ENCODE data around the gene TMEM245.

Gene TMEM245

DNA sequence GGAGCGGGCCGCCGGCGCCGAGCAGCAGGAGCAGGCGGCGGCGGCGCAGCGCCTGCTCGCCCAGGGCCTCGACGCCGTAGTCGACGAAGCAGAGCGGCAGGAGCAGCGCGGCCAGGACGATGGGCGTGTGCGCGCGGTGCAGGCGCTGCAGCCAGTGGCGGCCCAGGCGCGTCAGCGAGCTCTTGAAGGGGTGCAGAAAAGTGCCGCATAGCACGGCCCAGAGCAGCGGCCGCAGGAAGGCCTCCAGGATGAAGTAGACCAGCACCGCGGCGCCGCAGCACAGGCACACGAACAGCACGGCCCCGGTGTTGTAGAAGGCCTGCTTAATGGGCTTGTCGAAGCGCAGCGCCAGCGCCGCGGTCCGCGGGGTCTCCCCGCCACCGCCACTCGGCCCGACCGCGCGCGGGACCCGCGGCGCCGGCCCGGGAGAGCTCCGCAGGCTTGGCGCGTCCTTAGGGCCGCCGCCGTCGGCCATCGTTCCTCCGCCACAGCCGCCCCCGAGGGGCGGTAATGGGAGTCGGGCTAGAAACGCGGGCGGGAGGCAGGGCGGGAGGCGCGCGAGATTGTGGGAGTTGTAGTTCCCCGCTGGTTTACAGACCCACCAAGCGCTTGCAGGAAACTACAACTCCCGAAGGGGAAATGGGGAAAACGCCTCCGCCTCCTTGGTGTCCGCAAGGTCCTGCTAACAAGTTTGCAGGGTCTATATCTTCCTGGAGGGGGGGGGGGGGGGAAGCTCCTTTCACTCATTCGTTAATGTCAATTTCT lies at the start of gene TMEM245:
TMEM245 (minus strand) TSS at position 509 of the 765 bp plus-strand sequence; CDS start at position 475, 34 bp downstream.
- DNase-seq (ENCODE audit: low read depth), result peak; percentile 99

DNA sequence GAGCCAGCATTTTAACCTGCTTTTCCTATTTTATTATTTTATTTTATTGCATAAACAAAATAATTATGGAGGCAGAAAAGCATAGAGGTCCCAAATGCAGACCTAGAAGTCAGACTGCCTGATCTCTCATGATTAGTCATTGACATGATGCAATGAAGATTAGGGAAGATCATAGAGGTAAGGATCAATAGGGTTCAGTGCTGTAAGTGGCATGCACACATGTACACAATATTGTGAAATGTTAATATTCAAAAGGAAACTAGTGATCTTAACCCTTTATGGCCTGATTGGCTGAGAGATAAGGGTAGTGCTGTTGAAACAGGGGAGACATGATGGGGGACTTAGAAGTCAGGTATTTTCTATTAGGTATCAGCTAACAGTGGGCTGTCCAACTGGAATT lies 48.4 kb upstream of the TMEM245 start:
- no peak for DNase-seq (ENCODE audit: low read depth)

DNA sequence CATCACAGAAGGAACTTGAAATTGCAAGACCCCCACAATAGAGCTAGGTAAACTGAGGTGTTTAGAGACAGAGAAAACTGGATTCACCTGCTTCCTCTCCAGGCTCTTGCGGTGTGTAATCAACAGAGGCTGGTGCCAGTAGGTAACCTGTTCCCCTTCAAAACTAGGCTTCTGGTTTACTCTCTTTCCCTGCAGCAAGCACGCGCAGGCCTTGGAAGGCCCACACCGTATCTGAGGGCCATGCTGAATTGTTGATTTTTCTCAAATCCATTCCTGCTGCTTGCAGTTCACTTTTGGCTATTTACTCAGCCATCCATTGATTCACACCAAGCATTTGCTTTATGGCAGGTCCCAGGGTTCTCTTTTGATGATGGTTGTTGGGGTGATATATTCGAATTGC lies 48.0 kb upstream of the TMEM245 start:
- DNase-seq (ENCODE audit: low read depth), result no peak

DNA sequence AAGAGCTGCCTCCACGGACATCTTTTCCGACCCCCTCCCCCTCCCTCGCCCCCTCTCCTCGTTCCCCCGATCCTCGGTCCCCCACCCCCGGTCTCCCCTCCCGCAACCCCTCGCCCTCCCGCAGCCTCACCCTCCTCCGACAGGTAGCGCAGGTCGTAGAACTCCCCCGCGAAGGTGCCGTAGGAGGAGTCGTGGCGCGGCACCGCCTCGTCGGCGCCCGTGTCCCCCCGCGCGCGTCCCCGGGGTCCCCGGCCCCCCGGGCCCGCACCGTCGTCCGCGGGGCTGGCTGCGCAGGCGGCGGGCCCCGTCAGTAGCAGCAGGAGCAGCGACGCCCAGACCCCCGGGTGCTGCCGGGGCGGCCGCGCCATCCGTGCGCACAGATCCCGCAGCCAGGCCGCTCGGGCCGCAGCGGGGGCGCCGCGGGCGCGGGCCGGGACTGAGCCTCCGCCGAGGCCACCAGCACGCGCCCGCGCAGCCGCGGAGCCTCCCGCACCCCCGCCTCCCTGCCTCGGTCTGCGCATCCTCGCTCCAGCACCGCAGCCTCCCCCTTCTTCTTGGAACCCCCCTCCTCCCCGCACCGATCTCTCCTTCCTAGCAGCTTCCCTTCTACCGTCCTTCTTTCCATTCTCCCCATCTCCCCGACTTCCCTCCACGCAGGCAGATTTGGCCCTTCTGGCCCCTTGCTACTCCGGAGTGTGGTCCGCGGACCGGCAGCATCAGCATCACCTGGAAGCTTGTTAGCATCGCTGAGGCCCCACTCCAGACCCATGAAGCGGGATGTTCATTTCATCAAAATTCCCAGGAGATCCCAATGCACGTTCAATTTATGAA lies 47.2 kb upstream of the TMEM245 start, which contains the start of gene FRRS1L:
FRRS1L (minus strand) TSS at position 479 of the 831 bp plus-strand sequence; CDS start at position 368, 111 bp downstream.
- DNase-seq (ENCODE audit: low read depth), result no peak

DNA sequence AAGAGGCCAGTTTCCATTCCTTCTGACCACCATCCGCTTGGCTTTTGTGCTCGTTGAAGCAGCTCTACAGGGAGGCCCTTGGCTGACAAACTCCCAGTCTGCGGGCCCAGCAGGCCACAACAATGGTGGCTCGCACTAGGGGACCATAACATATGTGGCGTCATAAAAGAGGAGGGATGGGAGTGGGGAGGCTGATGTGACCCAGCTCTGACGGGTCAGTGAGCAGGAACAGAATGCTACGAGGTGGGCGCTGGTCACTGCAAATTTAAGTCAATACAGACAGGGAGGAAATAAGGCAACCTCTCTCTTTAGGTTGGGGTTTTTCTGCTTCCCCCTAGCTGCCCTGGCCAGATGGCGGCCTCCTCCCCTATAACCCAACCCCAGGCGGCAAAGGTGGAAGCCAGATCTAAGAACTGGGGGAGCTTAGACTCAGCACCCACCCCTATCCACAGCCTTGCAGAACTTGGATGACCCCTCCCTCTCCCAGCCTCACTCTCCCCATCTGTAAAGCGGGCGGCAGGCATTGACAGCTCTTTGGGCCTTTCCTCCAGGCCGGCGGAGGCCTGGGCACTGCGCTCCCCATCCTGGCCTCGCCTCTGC lies 46.5 kb upstream of the TMEM245 start:
- DNase-seq (ENCODE audit: low read depth), result no peak

DNA sequence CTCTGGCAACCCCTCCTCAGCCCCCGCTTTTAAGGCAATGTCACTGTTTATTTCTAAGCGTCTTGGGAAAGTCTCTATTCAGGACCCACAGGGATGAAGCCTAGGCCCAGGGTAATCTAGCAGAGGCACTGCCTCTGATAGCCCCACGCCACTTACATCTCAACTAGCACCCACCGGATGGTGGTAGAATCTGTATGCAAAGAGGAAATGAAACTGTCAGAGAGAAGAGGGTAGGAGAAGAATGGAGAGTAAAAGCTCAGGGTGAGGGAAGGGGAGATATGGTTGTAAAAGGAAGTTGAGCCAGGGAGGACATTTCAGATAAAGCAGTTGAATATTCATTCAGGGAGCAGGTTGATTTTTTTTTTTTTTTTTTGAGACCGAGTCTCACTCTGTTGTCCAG lies 44.3 kb upstream of the TMEM245 start:
- no peak for DNase-seq (ENCODE audit: low read depth)

DNA sequence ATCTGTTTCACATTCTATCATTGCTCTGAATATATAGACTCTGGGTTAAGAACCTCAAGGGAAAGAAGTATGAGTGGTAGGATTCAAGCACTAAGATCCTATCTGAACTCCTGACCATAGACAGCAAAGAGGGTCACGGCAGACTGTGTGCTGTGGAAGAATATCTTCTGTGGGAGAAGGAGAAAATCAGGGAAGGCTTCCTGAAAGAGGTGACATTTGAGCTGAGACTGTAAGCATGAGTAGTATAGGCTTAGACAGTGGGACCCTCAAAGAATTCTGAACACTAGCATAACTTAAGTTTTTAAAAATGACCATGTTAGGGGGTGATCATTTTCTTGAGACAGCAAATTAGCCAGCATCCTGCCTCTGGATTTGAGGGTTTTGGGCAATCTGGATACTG lies 43.4 kb upstream of the TMEM245 start:
- no peak for DNase-seq (ENCODE audit: low read depth)

DNA sequence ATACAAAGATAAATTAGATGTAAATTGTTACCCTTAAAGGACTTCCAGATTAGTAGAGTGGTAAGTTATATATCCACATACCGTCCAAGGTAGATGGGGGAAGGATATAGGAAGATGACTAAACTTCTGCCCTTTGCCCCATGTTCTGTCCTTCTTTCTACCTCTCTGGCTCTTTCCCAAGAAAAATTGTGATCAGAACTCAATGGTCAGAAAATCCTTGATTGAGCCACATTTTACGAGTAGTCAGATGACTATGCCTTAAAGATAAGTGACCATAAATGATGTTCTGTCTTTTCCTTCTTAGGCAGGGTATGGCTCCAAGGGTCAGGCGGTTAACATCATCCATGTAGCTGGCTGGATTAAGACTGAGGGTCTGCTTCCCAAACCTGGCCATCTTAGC lies 42.9 kb upstream of the TMEM245 start:
- DNase-seq (ENCODE audit: low read depth), result no peak

DNA sequence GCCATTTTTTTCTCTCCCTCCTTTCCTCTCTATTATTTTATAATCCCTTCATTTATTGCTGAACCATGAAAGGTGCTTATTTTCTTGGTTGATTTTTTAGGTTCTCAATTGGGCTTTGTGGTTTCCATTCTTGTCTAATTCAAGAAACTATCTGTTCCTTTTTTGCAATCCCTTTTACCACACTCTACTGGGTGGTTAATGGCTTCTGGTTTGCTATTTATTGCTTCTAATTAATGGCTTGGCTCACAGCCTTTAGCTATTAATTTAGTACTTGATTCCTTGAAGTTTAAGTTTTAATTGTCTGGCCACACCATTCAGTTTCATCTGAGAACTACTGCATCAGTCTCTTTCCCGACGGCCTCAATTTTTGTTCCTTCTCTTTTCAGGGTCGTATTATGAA lies 41.7 kb upstream of the TMEM245 start:
- no peak for DNase-seq (ENCODE audit: low read depth)

DNA sequence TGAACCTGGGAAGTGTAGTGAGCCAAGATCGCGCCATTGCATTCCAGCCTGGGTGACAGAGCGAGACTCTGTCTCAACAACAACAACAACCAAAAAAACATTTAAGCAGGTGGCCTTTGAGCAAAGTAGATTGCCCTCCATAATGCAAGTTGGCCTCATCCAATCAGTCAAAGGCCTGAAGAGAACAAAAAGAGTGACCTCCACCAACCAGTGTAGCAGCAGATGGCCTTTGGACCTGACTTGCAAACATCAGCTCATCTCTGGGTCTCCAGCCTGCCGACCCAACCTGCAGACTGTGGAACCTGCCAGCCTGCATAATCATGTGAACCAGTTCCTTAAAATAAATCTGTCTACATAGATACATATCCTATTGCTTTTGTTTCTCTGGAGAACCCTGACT lies 39.8 kb upstream of the TMEM245 start:
- DNase-seq (ENCODE audit: low read depth), result no peak

DNA sequence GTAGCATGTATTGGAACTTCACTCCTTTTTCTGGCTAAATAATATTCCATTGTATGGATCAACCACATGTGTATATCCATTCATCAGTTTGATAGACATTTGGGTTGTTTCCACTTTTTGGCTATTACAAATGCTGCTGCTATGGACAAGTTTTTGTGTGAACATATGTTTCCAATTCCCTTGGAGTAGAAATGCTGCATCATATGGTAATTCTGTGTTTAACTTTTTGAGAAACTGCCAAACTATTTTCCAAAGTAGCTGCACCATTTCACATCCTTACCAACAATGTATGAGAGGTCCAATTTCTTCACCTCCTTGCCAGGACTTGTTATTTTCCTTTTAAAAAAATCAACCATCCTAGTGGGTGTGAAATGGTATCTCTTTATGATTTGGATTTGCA lies 38.9 kb upstream of the TMEM245 start:
- peak; percentile 69 for DNase-seq (ENCODE audit: low read depth)

DNA sequence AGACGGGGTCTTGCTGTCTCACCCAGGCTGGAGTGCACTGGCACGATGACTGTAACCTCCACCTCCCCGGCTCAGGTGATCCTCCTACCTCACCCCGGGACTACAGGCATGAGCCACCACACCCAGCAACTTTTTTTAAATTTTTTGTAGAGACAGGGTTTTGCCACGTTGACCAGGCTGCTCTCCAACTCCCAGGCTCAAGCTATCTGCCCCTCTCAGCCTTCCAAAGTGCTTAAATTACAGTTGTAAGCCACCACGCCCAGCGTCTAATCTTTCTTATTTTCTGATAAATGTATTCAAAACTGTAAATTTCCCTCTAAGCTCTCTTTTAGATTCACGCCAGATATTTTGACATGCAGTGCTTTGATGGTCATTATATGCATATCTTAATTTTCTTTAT lies 37.0 kb upstream of the TMEM245 start:
- no peak for DNase-seq (ENCODE audit: low read depth)

DNA sequence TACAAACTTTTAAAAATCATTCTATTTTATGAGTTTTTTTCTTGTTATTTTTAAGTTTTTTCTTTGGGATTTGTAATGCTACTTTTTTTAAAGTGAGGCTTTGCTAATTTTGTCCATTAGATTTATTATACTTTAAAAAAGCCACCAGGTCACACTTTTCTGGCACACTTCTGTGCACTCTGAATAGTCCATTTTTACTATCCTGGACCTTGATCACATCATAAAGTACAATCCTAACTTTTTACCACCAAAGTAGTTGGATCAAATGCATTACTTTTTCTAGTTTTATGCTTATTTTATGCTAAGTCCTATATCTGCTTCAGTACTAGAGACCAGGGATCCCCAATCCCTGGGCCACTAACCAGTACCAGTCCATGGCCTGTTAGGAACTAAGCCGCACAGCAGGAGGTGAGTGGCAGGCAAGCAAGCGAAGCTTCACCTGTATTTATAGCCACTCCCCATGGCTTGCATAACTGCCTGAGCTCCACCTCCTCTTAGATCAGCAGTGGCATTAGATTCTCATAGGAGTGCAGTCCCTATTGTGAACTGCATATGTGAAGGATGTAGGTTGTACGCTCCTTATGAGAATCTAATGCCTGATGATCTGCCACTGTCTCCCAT lies 31.3 kb upstream of the TMEM245 start:
- DNase-seq (ENCODE audit: low read depth), result no peak

DNA sequence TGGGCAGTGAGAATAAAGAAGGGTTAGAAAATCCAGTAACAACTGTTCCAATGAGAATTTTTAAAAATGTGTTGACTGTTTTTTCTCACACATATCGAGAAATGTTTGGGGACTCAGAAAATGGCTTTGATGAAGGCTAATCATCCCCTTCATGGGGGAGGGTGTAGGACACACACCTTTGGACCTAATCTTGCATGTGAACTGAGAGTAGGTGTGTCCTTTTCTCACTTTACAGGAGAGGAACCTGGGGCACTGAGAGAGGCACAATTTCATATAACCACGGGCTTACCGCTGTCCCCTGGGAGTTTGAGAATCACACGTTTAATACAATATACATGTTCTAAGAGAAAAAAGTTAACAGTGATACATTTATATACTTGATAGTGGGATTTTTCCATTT lies 30.0 kb upstream of the TMEM245 start:
- DNase-seq (ENCODE audit: low read depth), result no peak

DNA sequence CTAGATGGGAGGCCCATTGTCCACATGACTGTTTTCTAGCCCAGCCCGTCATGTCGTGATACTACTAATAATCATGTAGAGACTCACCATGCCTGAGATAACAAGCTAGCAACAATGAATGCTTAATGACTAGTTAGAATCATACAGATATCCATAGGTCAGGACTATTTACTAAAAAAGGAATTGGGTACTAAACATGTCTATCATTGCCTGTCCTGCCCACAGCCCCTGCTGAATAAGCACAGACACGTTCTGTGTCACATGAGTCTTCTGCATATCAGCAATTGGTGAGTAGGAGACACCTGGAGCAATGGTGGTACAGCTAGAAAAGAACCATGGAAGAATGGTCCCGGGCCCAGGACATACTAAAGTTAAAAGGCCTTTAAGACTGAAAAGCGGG lies 29.3 kb upstream of the TMEM245 start:
- DNase-seq (ENCODE audit: low read depth), result no peak

DNA sequence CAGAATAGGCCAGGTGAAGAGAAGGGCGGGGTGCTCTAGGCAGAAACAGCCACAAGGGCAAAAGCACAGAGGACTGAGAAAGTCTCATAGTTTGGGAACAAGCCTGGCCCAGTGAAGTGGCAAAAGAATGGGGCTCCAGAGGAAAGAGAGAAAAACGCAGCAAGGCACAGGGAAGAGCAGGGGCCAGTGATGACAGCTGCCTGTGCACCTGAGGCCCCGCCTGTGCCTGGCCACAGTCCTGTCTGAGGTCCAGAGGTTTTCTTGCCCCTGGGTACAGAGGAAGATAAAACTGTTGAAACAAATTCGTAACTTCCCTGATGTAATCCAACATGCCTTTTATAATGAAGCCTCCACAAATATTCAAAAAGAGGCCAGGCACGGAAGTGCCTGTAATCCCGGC lies 25.3 kb upstream of the TMEM245 start:
- no peak for DNase-seq (ENCODE audit: low read depth)

DNA sequence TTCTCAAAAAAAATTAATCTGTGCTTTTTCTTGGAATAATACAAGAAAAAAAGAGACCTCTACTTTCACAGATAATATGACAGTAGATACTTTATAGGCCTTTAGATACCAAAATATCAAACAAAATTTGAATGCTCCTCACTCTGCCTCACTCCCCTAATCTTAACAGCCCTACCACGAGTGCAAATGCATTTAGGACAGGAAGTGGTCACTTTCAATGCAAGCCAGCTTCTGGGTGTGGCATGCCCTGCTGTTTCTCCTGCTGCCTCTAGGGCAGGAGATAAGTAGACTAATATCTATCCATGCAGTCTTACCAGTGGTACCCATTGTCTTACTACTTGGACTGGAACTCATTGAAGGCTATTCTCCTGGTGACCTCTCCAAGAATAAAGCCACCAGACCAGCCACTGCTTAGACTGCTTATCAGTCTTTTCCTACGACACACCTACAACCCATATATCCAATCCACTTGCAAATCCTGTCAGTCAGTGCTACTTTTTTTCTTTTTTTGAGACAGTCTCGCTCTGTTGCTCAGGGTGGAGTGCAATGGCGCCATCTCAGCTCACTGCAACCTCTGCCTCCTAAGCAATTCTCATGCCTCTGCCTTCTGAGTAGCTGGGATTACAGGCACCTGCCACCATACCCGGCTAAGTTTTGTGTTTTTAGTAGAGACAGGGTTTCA lies 24.3 kb upstream of the TMEM245 start:
- DNase-seq (ENCODE audit: low read depth), result no peak

DNA sequence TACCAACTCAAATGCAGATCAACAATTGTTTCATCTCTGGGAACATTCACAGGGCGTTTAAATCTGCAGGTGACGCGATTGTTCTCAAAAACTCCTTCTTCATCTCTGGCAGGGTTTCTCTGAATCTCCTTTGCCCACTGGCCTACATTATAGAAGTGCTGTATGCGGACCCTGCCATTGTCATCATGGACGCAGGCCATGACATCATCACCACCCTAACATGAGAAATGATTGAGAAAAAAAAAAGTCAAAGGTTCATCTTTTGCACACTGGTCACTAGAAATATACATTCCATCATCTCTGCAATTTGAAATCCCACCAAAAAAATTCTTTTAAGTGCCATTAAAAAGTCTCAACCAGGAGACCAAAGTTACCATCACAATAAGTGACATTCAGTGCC lies 21.6 kb upstream of the TMEM245 start:
- no peak for DNase-seq (ENCODE audit: low read depth)

DNA sequence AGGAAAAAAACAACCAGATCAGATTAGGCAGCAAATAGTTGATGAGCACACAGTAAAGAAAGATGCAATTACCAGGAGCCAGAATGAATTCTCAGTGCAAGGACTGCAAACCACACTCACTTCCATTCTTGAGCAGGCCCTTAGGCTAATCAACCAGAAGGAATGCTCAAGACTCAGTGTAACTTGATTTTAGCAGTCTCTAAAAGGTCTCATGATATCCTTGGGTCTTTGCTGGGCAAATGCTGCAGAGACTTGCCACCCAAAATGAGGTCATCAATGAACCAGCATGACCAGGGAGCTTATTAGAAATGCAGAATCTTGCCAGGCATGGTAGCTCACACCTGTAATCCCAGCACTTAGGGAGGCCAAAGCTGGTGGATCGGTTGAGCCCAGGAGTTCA lies 20.1 kb upstream of the TMEM245 start:
- no peak for DNase-seq (ENCODE audit: low read depth)

DNA sequence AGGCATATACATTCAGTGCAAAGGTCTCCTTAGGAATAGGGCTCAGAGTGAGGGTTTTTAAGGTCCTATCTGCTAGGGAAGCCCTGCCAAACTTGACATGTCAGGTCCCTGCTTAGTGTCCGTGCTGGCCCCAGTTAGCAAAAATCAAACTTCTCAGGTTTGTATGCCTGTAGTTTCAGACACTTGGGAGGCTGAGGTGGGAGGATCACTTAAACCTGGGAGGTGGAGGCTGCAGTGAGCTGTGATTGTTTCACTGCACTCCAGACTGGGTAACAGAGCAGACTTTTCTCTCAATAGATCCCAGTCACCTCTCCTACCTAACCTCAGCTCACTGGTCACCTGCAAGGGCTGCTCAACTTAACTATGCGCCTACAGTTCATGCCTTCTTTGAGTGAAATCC lies 18.7 kb upstream of the TMEM245 start:
- no peak for DNase-seq (ENCODE audit: low read depth)

DNA sequence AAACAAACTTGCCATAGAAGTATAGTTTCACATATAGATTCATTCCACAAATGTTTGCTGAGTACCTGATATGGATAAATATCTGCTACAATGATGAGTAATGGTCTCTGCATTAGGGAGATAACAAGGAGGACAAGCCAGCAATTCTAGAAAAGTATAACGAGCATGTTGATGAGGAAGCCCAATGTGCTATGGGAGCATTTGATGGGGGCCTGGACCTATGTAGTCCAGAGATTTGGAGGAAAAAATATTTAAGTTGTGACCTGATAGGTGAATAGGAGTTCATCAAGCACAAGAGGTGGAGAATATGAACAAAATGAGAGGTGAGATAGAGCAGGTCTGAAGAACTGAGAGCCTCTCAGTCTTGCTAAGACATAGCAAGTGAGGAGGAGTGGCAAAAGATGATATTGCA lies 14.4 kb upstream of the TMEM245 start:
- DNase-seq (ENCODE audit: low read depth), result no peak

DNA sequence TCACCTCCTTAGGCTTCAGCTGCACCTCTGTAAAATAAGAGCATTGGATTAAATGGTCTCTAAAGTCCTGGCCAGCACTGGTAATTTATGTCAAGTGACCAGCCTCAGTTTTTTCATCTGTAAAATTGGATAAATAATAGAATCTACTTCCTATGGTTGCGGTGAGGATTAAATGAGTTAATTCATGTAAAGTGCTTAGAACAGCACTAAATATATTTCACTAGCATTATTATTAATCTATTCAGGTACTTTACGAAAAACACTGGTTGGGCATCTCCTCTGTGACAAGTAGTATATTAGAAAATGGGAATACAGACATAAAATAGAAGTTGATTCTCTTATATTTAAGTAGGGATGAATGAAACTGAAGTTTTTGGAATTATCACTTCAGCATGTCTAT lies 13.8 kb upstream of the TMEM245 start:
- no peak for DNase-seq (ENCODE audit: low read depth)
